Esophagus squamous epithelium (tissue), 5 donors: Measurements from ENCODE around the gene MC1R. TPM values are rescaled to one million over a fixed set of nuclear protein-coding genes. Genes with fewer than 3 reads are reported as not detected.
A peak's percentile ranks its signal among the peaks of the same experiment; 100 is the strongest.
"Not testable (repeated sequence)": the region's sequence is repeated elsewhere in the genome, so short reads cannot be mapped to it uniquely, and the experiment has no call there.

Experiments
- DNase-seq: peaks from one replicate; lab custom pipeline; 2025; lab: John Stamatoyannopoulos, UW
- H3K27ac ChIP-seq, 4 donors: fragments of 200-600 bp; sonication (generic); one replicate each; pipeline ENCODE4 v1.5.1; 2016 to 2019; ENCODE audit warnings: mild to moderate bottlenecking in 1 of 4
- H3K27me3 ChIP-seq, 4 donors: fragments of 200-600 bp; sonication (generic); 1 replicate in 3 of 4; 2 replicates in 1 of 4; pipeline versions ENCODE4 v1.5.1 to v1.6.0; 2017 to 2021; ENCODE audit warnings: antibody characterized with exemption in 1 of 4
- H3K36me3 ChIP-seq, 3 donors: fragments of 200-600 bp; sonication (generic); one replicate each; pipeline ENCODE4 v1.5.1; 2016 to 2019
- H3K4me1 ChIP-seq, 3 donors: fragments of 200-600 bp; sonication (generic); one replicate each; pipeline ENCODE4 v1.5.1; 2017 to 2019
- H3K4me3 ChIP-seq, 4 donors: fragments of 200-600 bp; sonication (generic); 1 replicate in 3 of 4; 2 replicates in 1 of 4; pipeline ENCODE4 v1.5.1; 2016 to 2019; ENCODE audit warnings: mild to moderate bottlenecking in 2 of 4, moderate library complexity in 1 of 4
- H3K9me3 ChIP-seq, 3 donors: fragments of 200-600 bp; sonication (generic); one replicate each; pipeline ENCODE4 v1.5.1; 2016 to 2019
- POLR2A ChIP-seq, 4 donors: fragments of 450-650 bp; IDR thresholded peaks; one replicate each; pipeline ENCODE4 v1.6.1; 2017; ENCODE audit warnings: antibody characterized with exemption in 4 of 4, mild to moderate bottlenecking in 4 of 4, moderate library complexity in 3 of 4
- WGBS, 2 donors: methylation state at CpG; one replicate each; pipeline ENCODE4 v1.1.5; 2018; 5-methylcytosine and 5-hydroxymethylcytosine counted together
- intact Hi-C: fragments of 100-400 bp; cut with DNase I; formaldehyde crosslinking; loops from one replicate; pipeline ENCODE4 v1.15.0; 2022
- total RNA-seq, 4 donors: library from RNA; depleted of rRNA; stranded (reverse); fragments of >200 nt; gene quantifications; one replicate each; pipeline ENCODE4 v1.1.0, GENCODE V29; 2016
- TF ChIP-seq, protein P1 (sequence below), 6 experiments: fragments of 450-650 bp in 4 of 6; fragments of 200-600 bp in 2 of 6; sonication (generic) in 2 of 6; IDR thresholded peaks; one replicate each; pipeline ENCODE4 v1.5.1; 2016 to 2019; ENCODE audit warnings: antibody characterized with exemption in 6 of 6, mild to moderate bottlenecking in 4 of 6, moderate library complexity in 4 of 6
- donor health status: DM: yes; HTN: yes; CAD: no.

Gene MC1R
- total RNA-seq, 4 donors from 2014 or later: 1.1 to 3.4 (median 2.0) TPM

DNA sequence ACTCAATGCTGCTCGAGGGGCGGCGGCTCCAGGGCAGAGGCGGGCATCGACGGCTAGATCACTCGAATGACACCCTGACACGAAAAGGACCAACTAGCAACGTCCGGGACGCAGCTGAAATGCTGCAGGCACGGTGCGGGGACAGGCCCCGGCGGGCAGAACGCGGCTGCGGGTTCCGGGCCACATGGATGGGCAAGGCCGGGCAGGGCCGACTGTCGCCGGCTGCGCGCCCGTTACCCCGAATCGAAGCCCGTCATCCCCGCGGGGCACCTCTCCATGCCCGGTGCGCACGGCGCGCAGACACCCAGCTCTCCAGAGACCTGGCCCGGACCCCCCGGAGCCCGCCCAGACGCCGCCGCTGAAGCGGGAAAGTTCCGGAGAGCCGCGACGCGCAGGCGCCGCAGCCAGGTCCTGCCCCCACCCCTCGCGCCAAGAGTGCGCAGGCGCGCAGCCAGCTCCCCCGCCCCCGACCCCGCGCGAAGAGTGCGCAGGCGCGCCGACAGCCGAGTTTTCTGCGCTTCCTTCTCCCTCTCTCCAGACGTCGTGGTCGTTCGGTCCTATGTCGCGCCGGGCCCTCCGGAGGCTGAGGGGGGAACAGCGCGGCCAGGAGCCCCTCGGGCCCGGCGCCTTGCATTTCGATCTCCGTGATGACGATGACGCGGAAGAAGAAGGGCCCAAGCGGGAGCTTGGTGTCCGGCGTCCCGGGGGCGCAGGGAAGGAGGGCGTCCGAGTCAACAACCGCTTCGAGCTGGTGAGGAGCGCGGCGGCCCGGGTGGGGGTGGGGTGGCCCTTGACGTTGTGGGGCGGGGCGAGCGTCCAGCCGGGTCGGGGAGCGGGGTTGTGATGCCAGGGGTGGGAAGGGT lies 45.3 kb upstream of the MC1R start, which contains the start of gene TCF25:
TSS of gene TCF25 (plus strand) at position 484 of the 863 bp plus-strand sequence. CDS start at position 560, 76 bp downstream.
- 0% methylated on average over 1 of the region's 104 CpGs; no CpG with 5 or more reads in 1 of the 2 donors for WGBS, 2 donors
- peak within 1 kb of the TSS; percentile 99 to 100 (median 100) for H3K27ac ChIP-seq
- no peak for DNase-seq
- H3K4me3 ChIP-seq: peak within 1 kb of the TSS; percentile 73 to 97 (median 82)
- TF ChIP-seq, protein P1, sequence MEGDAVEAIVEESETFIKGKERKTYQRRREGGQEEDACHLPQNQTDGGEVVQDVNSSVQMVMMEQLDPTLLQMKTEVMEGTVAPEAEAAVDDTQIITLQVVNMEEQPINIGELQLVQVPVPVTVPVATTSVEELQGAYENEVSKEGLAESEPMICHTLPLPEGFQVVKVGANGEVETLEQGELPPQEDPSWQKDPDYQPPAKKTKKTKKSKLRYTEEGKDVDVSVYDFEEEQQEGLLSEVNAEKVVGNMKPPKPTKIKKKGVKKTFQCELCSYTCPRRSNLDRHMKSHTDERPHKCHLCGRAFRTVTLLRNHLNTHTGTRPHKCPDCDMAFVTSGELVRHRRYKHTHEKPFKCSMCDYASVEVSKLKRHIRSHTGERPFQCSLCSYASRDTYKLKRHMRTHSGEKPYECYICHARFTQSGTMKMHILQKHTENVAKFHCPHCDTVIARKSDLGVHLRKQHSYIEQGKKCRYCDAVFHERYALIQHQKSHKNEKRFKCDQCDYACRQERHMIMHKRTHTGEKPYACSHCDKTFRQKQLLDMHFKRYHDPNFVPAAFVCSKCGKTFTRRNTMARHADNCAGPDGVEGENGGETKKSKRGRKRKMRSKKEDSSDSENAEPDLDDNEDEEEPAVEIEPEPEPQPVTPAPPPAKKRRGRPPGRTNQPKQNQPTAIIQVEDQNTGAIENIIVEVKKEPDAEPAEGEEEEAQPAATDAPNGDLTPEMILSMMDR (IDR thresholded peaks at IDR 0.05): no peak
- TF ChIP-seq POLR2A (IDR thresholded peaks at IDR 0.05): peak in 3 of 4 donors; percentile 49 to 89 (median 68)
- H3K27me3 ChIP-seq: no peaks in the 10 kb centered on the region
- peaks cover 0 to 27% (median 0%) of the 10 kb centered on the region in 3 donors for H3K36me3 ChIP-seq
- intact Hi-C loops: no loop called here
- H3K9me3 ChIP-seq: no peaks in the 10 kb centered on the region
- peaks cover 14 to 29% (median 16%) of the 10 kb centered on the region in 3 donors for H3K4me1 ChIP-seq

- no peak for TF ChIP-seq POLR2A (IDR thresholded peaks at IDR 0.05)
- TF ChIP-seq, protein P1 (IDR thresholded peaks at IDR 0.05): no peak
- DNase-seq: peak; percentile 76
- no peaks in the 10 kb centered on the region for H3K9me3 ChIP-seq
- intact Hi-C loops: no loop called here
- H3K27ac ChIP-seq: peak overlapping the region; percentile 99 to 100 (median 100)
- WGBS, 2 donors: 1 to 10% methylated on average over 12 to 30 of the region's 61 CpGs
- H3K27me3 ChIP-seq: no peaks in the 10 kb centered on the region
- peaks cover 14 to 29% (median 16%) of the 10 kb centered on the region in 3 donors for H3K4me1 ChIP-seq
- peaks cover 7 to 35% (median 7%) of the 10 kb centered on the region in 3 donors for H3K36me3 ChIP-seq
- H3K4me3 ChIP-seq: peak overlapping the region; percentile 73 to 97 (median 82)
Observed at GRCh38 chr16:89873972-89874689, 44.5 kb upstream of the MC1R start.

- peaks cover 19 to 82% (median 28%) of the 10 kb centered on the region in 3 donors for H3K36me3 ChIP-seq
- H3K27me3 ChIP-seq, H3K4me3 ChIP-seq, DNase-seq, H3K9me3 ChIP-seq, intact Hi-C loops, H3K27ac ChIP-seq: not testable (repeated sequence)
- H3K4me1 ChIP-seq: peaks cover 7 to 40% (median 8%) of the 10 kb centered on the region in 3 donors
- 90 to 95% methylated on average over 4 to 19 of the region's 28 CpGs for WGBS, 2 donors
Observed at GRCh38 chr16:89879123-89879522, 39.5 kb upstream of the MC1R start.

DNA sequence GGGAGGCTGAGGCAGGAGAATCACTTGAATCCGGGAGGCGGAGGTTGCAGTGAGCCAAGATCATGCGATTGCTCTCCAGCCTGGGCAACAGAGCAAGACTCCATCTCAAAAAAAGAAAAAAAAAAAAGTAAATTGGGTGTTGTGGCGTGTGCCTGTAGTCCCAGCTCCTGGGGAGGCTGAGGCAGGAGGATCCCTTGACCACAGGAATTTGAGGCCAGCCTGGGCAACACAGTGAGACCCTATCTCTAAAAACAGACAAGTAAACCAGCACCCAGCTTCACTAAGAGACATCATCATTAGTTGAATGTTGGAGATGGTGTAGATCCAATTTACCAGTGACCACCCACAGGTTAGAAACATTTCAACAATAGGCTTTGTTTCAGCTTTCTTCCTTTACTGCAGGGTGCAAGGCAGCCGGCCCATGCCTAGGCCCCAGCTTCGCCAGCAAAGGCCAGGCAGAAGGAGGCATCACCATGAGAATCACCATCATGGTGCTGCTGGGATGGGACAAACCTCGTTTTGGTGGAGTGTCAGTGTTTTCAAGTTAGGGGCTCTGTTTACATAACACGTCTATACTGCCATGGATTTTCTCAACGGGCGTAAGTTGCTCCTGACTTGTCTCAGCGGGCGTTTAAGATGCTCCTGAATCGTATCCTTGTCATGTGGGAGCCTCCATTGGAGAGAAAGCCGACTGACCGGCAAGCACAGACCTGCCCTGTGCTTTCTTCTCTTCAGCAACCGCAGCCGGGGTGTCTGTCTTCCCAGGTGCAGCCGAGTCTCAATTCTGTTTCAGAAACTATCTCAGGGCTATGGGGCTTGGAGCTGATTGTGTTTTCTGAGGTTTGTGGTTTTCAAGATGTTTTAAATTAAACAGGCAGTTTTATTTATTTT lies 37.9 kb upstream of the MC1R start:
- intact Hi-C loops: no loop called here
- 64 to 66% methylated on average over 15 to 16 of the region's 18 CpGs for WGBS, 2 donors
- TF ChIP-seq, protein P1 (IDR thresholded peaks at IDR 0.05): no peak
- no peak for TF ChIP-seq POLR2A (IDR thresholded peaks at IDR 0.05)
- Histone ChIP-seq H3K4me3 (no peak overlapping the region), H3K36me3 (peaks cover 27 to 92% (median 36%) of the 10 kb centered on the region in 3 donors), H3K9me3 (no peaks in the 10 kb centered on the region), H3K27me3 (no peaks in the 10 kb centered on the region), H3K4me1 (peaks cover 0 to 28% (median 0%) of the 10 kb centered on the region in 3 donors), H3K27ac (peak overlapping the region in 1 of 4 donors; percentile 11)
- DNase-seq: no peak

DNA sequence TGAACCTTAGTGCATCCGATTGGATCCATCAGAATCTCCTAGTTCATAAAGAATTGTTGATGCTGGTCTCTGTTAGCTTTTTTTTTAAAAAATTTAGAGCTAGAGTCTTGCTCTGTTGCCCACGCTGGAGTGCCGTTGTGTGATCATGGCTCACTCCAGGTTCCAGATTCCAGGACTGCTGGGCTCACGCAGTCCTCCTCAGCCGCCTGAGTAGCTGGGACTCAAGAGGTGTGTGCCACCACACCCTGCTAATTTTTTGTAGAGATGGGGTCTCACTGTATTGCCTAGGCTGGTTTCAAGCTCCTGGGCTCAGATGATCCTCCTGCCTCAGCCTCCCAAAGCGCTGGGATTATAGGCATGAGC lies 37.3 kb upstream of the MC1R start:
- Histone ChIP-seq H3K27ac (no peak overlapping the region), H3K4me3 (no peak overlapping the region), H3K36me3 (peaks cover 31 to 92% (median 42%) of the 10 kb centered on the region in 3 donors), H3K27me3 (no peaks in the 10 kb centered on the region), H3K4me1 (peaks cover 0 to 23% (median 0%) of the 10 kb centered on the region in 3 donors), H3K9me3 (no peaks in the 10 kb centered on the region)
- DNase-seq: no peak
- TF ChIP-seq POLR2A (IDR thresholded peaks at IDR 0.05): no peak
- TF ChIP-seq, protein P1 (IDR thresholded peaks at IDR 0.05): no peak
- 63 to 69% methylated on average over 6 of the region's 6 CpGs for WGBS, 2 donors
- intact Hi-C loops: no loop called here
